K562 (cell line): ENCODE data around the gene STMP1.

Experiments used
- CBFB ChIP-seq: sonication (generic); formaldehyde crosslinking; IDR thresholded peaks from 2 replicates; pipeline ENCODE4 v1.4.0; 2020; ENCODE audit warnings: mild to moderate bottlenecking, missing genetic modification reagents
- CHD2 ChIP-seq: IDR thresholded peaks from 2 replicates; pipeline ENCODE4 v1.6.1; 2011; ENCODE audit warnings: low read depth, low read length
- CTCF ChIP-seq, 3 experiments: IDR thresholded peaks in 2 of 3; conservative IDR thresholded peaks in 1 of 3; 2 replicates each; pipeline ENCODE4 v1.5.1; 2011 to 2012; ENCODE audit warnings: low read length in 3 of 3, mild to moderate bottlenecking in 3 of 3, control low read depth in 2 of 3, improper control_type of control experiment in 1 of 3, inconsistent platforms in 1 of 3, low read depth in 1 of 3, mixed read lengths in 1 of 3, moderate library complexity in 1 of 3; ENCODE audit not compliant: insufficient read depth in 2 of 3
- FOXM1 ChIP-seq, 2 experiments: fragments of 450-650 bp in 1 of 2; sonication (generic) in 1 of 2; formaldehyde crosslinking in 1 of 2; IDR thresholded peaks; 2 replicates each; pipeline versions ENCODE4 v1.6.1 to v1.9.0; 2017 to 2022; ENCODE audit warnings: low read depth in 2 of 2, mild to moderate bottlenecking in 2 of 2, missing genetic modification reagents in 1 of 2, moderate library complexity in 1 of 2
- KLF10 ChIP-seq: fragments of 250-450 bp; sonication (Bioruptor Pico); IDR thresholded peaks from 2 replicates; pipeline ENCODE4 v1.6.1; 2021; ENCODE audit warnings: matching md5 sums
- NEUROD1 ChIP-seq: fragments of 150-350 bp; IDR thresholded peaks from 2 replicates; pipeline ENCODE4 v1.6.1; 2014; ENCODE audit warnings: borderline replicate concordance, low read length, low read depth; ENCODE audit not compliant: partially characterized antibody
- NR0B1 ChIP-seq: fragments of 450-650 bp; IDR thresholded peaks from one replicate; pipeline ENCODE4 v1.6.1; 2018; ENCODE audit warnings: mild to moderate bottlenecking, moderate library complexity; ENCODE audit not compliant: partially characterized antibody
- POLR2AphosphoS5 ChIP-seq: IDR thresholded peaks from 2 replicates; pipeline ENCODE4 v1.6.1; 2011; ENCODE audit warnings: mild to moderate bottlenecking, low read depth, low read length, moderate library complexity; ENCODE audit not compliant: control insufficient read depth, insufficient read depth
- TSC22D4 ChIP-seq: fragments of 450-650 bp; IDR thresholded peaks from 2 replicates; pipeline ENCODE4 v1.6.1; 2016; ENCODE audit warnings: missing genetic modification characterization, missing biosample characterization, control low read depth
- ZNF785 ChIP-seq: fragments of 250-450 bp; sonication (Bioruptor Pico); IDR thresholded peaks from 2 replicates; pipeline ENCODE4 v1.4.0; 2020; ENCODE audit warnings: mild to moderate bottlenecking

DNA sequence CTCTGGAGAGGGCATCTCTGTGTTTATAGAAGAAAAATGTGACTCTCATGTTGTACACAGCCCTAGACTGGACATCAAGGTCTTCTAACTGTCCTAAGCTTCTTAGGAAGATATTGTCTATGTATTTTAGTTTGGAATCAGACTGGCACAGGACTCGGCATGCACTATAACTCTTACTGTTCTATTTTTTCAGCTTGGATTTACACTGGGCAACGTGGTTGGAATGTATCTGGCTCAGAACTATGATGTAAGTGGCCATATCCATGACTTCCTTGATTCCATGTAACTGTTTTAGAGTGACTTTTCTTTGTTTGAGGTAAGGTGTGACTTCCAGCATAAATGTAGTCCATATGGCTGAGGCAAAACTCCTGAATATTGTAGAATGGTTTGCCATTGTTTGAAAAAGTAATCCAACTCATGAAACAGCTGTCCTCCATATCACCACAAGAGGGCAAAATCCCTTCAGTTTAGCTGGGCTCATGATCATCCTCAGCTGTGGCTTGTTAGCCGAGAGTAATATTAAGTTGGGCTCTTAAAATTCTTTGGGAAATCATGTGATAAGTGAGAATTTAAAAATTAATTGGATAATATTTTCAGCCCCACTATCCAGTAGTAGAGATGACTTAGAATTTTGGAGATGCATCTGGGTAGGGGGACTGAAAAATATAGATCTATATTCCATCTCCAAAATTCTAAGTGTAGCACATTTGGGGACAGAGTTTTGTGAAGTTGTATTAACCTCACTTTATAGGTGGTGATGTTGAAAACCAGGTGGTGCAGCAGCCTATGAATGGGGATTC lies 10.4 kb downstream of the STMP1 start:
- TF ChIP-seq KLF10: no peak
- no peak for TF ChIP-seq CHD2
- TF ChIP-seq CTCF (IDR thresholded peaks at IDR 0.05 in 2 of 3, conservative IDR thresholded peaks at IDR 0.05 in 1 of 3; ENCODE audit: insufficient read depth in 2 of 3, low read depth in 1 of 3, low read length in 3 of 3): peak; percentile 82 to 92 (median 89)
- no peak for TF ChIP-seq CBFB (CRISPR knock-in tag)
- no peak for TF ChIP-seq TSC22D4 (tag)
- no peak for TF ChIP-seq NEUROD1
- no peak for TF ChIP-seq ZNF785 (CRISPR knock-in tag)
- TF ChIP-seq FOXM1 (IDR thresholded peaks at IDR 0.05; ENCODE audit: low read depth): no peak
- TF ChIP-seq FOXM1 (CRISPR knock-in tag; IDR thresholded peaks at IDR 0.05; ENCODE audit: low read depth): no peak
- no peak for TF ChIP-seq POLR2AphosphoS5
- no peak for TF ChIP-seq NR0B1
